Measurements from ENCODE around the gene JAKMIP2.

The JAKMIP2 gene

GRCh38 chr5:147786142-147786541 is 3.6 kb upstream of the JAKMIP2 start:
- no peak for DNase-seq

GRCh38 chr5:147784146-147784987 is 1.8 kb upstream of the JAKMIP2 start:
- DNase-seq, result no peak

- DNase-seq, result no peak
Measured at GRCh38 chr5:147780924-147781573, 1.5 kb downstream of the JAKMIP2 start.

- no peak for DNase-seq
Measured at GRCh38 chr5:147779694-147780093, 2.8 kb downstream of the JAKMIP2 start.

GRCh38 chr5:147776989-147777388 is 5.5 kb downstream of the JAKMIP2 start:
- DNase-seq, result no peak

- no peak for DNase-seq
Measured at GRCh38 chr5:147773587-147773986, 8.9 kb downstream of the JAKMIP2 start.

- DNase-seq, result no peak
Measured at GRCh38 chr5:147773139-147773538, 9.4 kb downstream of the JAKMIP2 start.

GRCh38 chr5:147767048-147767447 is 15.5 kb downstream of the JAKMIP2 start:
- DNase-seq, result no peak

GRCh38 chr5:147763791-147764525 is 18.6 kb downstream of the JAKMIP2 start:
- DNase-seq, result no peak

- no peak for DNase-seq
Measured at GRCh38 chr5:147760086-147760875, 22.2 kb downstream of the JAKMIP2 start.

- DNase-seq, result no peak
Measured at GRCh38 chr5:147759441-147759840, 23.1 kb downstream of the JAKMIP2 start.

GRCh38 chr5:147756566-147756965 is 26.0 kb downstream of the JAKMIP2 start:
- DNase-seq, result peak; percentile 13

- DNase-seq, result no peak
Measured at GRCh38 chr5:147754372-147755122, 28.0 kb downstream of the JAKMIP2 start.

- DNase-seq, result no peak
Measured at GRCh38 chr5:147753765-147754164, 28.8 kb downstream of the JAKMIP2 start.

- no peak for DNase-seq
Measured at GRCh38 chr5:147752666-147753290, 29.8 kb downstream of the JAKMIP2 start.

- no peak for DNase-seq
Measured at GRCh38 chr5:147752033-147752432, 30.5 kb downstream of the JAKMIP2 start.

- no peak for DNase-seq
Measured at GRCh38 chr5:147751156-147751830, 31.2 kb downstream of the JAKMIP2 start.

- peak; percentile 8 for DNase-seq
Measured at GRCh38 chr5:147750065-147750464, 32.5 kb downstream of the JAKMIP2 start.

GRCh38 chr5:147748590-147748989 is 33.9 kb downstream of the JAKMIP2 start:
- peak; percentile 64 for DNase-seq

GRCh38 chr5:147746986-147747385 is 35.5 kb downstream of the JAKMIP2 start:
- DNase-seq, result no peak
